Gastrocnemius medialis (tissue), 4 donors: ENCODE results near the gene RBKS.
A peak's percentile ranks its signal among the peaks of the same experiment; 100 is the strongest.

Experiments
- CTCF ChIP-seq, 5 experiments: fragments of 450-650 bp in 3 of 5; fragments of 200-600 bp in 2 of 5; sonication (generic) in 2 of 5; IDR thresholded peaks in 4 of 5; conservative IDR thresholded peaks in 1 of 5; 1 replicate in 4 of 5; 2 replicates in 1 of 5; pipeline ENCODE4 v1.5.1; 2016 to 2019; ENCODE audit warnings: antibody characterized with exemption in 5 of 5, mild to moderate bottlenecking in 3 of 5, moderate library complexity in 3 of 5
- POLR2A ChIP-seq, 2 donors: fragments of 450-650 bp; IDR thresholded peaks; one replicate each; pipeline ENCODE4 v1.6.1; 2017; ENCODE audit warnings: antibody characterized with exemption in 2 of 2, mild to moderate bottlenecking in 2 of 2, moderate library complexity in 2 of 2

GRCh38 chr2:27735263-27735904, 154.8 kb downstream of the RBKS start:
- TF ChIP-seq CTCF (IDR thresholded peaks at IDR 0.05 in 4 of 5, conservative IDR thresholded peaks at IDR 0.05 in 1 of 5) (no peak), POLR2A (IDR thresholded peaks at IDR 0.05) (peak in 1 of 2 donors; percentile 34)
